ENCODE results near the gene DPT.
A peak's percentile ranks its signal among the peaks of the same experiment; 100 is the strongest.

The DPT gene

GRCh38 chr1:168676029-168676812 is 52.8 kb downstream of the DPT start:
- Histone ChIP-seq H3K36me3 (ENCODE audit: insufficient read depth, low read length) (no peaks in the 10 kb centered on the region), H3K9me3 (replicated peaks; ENCODE audit: low read length) (no peaks in the 10 kb centered on the region)

DNA sequence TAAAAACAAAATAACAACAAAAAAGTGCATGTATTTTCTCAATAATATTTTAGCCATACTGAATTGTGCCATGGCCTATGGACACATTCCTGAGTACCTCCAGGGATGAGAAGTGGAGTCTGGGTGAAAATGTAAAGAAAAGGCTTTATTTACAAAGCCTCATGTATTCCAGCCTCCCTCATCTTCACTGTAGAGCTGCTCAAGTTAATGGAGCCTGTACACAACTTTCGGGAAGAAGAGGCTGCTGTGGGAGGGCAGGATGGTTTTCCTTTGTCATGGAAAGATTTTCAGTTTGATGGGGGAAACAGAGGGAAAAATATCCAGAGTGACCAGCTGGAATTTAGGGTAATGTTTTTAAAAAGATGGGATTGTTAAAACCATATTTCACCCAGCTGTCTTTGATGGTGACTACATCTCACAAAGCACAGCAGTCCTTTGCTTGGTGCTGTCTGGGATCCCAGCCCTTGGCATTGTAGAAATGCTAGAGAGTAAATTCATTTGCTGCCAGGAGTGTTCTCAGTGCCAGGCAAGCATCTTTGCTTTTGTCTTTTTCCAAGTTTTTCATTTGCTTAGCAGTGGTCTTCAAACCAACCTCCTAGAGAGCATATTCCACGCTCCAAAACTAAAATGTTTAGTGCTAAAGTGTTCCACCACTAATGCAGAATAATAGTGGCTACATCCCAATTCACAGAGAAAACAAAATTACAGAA is 54.9 kb downstream of the DPT start:
- Histone ChIP-seq H3K27me3 (ENCODE audit: control insufficient read depth, insufficient read depth, low read length) (no peaks in the 10 kb centered on the region), H3K4me1 (ENCODE audit: control insufficient read depth, insufficient read depth, low read length) (peaks cover 4% of the 10 kb centered on the region), H3K4me2 (ENCODE audit: low read length) (no peak overlapping the region), H3K4me3 (ENCODE audit: low read length) (no peak overlapping the region), H3K36me3 (ENCODE audit: insufficient read depth, low read length) (no peaks in the 10 kb centered on the region), H3K9ac (ENCODE audit: low read depth, low read length) (no peak overlapping the region), H3K9me3 (replicated peaks; ENCODE audit: low read length) (no peaks in the 10 kb centered on the region)

More at GRCh38 chr1:168676029-168676812, 52.8 kb downstream of the DPT start:
- H3K9ac ChIP-seq (ENCODE audit: low read depth, low read length): no peak overlapping the region
- peaks cover 4% of the 10 kb centered on the region for H3K4me1 ChIP-seq (ENCODE audit: control insufficient read depth, insufficient read depth, low read length)
- H3K4me3 ChIP-seq (ENCODE audit: low read length): no peak overlapping the region
- no peaks in the 10 kb centered on the region for H3K27me3 ChIP-seq (ENCODE audit: control insufficient read depth, insufficient read depth, low read length)
- no peak overlapping the region for H3K4me2 ChIP-seq (ENCODE audit: low read length)

DNA sequence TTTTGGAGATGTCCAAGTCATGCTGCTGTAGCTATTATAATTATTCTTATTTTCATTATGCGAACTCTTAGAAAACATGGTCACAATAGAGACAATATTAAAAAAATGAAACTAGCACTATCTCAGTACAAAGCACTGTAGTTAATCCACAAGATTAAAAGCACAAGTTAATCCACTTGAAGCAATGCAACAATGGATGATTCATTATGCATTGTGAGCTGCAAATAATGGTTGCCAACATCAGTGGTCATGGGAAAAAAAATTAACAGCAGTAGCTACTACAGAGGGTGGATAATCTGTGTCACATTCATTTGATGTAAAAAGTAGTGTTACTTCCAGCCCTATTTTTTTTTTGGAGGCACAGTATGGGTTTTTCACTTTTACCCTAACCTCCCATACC is 56.7 kb downstream of the DPT start:
- H3K4me1 ChIP-seq (ENCODE audit: control insufficient read depth, insufficient read depth, low read length): peaks cover 4% of the 10 kb centered on the region
- no peak overlapping the region for H3K9ac ChIP-seq (ENCODE audit: low read depth, low read length)
- no peaks in the 10 kb centered on the region for H3K9me3 ChIP-seq (replicated peaks; ENCODE audit: low read length)
- no peaks in the 10 kb centered on the region for H3K27me3 ChIP-seq (ENCODE audit: control insufficient read depth, insufficient read depth, low read length)
- no peaks in the 10 kb centered on the region for H3K36me3 ChIP-seq (ENCODE audit: insufficient read depth, low read length)
- H3K4me2 ChIP-seq (ENCODE audit: low read length): no peak overlapping the region
- no peak overlapping the region for H3K4me3 ChIP-seq (ENCODE audit: low read length)

- no peak overlapping the region for H3K9ac ChIP-seq (ENCODE audit: low read depth, low read length)
These were observed 57.2 kb downstream of the DPT start for GRCh38 chr1:168671782-168672181.

DNA sequence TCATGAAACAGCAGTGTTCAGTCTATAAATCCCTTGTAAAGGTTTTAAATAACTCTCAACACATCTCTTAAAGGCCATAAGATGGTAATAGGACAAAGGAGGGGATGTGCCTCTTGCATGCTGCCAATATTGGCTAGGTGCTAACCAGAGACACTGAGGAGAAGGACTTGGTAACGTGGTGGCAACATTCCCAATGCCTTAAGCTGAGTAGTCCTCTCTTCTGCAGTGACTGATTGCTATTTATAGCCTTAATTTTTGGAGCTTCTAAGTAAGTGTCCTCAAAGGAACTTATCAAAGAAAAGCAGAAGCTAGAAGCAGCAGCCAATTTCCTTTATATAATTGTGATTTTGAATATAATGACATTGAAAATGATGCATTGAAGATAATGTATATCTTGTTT is 63.0 kb downstream of the DPT start:
- Histone ChIP-seq H3K4me1 (ENCODE audit: control insufficient read depth, insufficient read depth, low read length) (no peaks in the 10 kb centered on the region), H3K4me3 (ENCODE audit: low read length) (no peak overlapping the region), H3K4me2 (ENCODE audit: low read length) (no peak overlapping the region), H3K9ac (ENCODE audit: low read depth, low read length) (no peak overlapping the region), H3K9me3 (replicated peaks; ENCODE audit: low read length) (no peaks in the 10 kb centered on the region), H3K27me3 (ENCODE audit: control insufficient read depth, insufficient read depth, low read length) (no peaks in the 10 kb centered on the region), H3K36me3 (ENCODE audit: insufficient read depth, low read length) (no peaks in the 10 kb centered on the region)

More at GRCh38 chr1:168671782-168672181, 57.2 kb downstream of the DPT start:
- H3K4me2 ChIP-seq (ENCODE audit: low read length): no peak overlapping the region
- no peaks in the 10 kb centered on the region for H3K36me3 ChIP-seq (ENCODE audit: insufficient read depth, low read length)
- peaks cover 4% of the 10 kb centered on the region for H3K4me1 ChIP-seq (ENCODE audit: control insufficient read depth, insufficient read depth, low read length)
- no peaks in the 10 kb centered on the region for H3K27me3 ChIP-seq (ENCODE audit: control insufficient read depth, insufficient read depth, low read length)
- H3K9me3 ChIP-seq (replicated peaks; ENCODE audit: low read length): no peaks in the 10 kb centered on the region
- no peak overlapping the region for H3K4me3 ChIP-seq (ENCODE audit: low read length)

- no peak overlapping the region for H3K4me3 ChIP-seq (ENCODE audit: low read length)
- no peak overlapping the region for H3K4me2 ChIP-seq (ENCODE audit: low read length)
- no peak overlapping the region for H3K9ac ChIP-seq (ENCODE audit: low read depth, low read length)
- H3K27me3 ChIP-seq (ENCODE audit: control insufficient read depth, insufficient read depth, low read length): no peaks in the 10 kb centered on the region
- no peaks in the 10 kb centered on the region for H3K36me3 ChIP-seq (ENCODE audit: insufficient read depth, low read length)
- H3K4me1 ChIP-seq (ENCODE audit: control insufficient read depth, insufficient read depth, low read length): no peaks in the 10 kb centered on the region
- no peaks in the 10 kb centered on the region for H3K9me3 ChIP-seq (replicated peaks; ENCODE audit: low read length)
These were observed 64.8 kb downstream of the DPT start for GRCh38 chr1:168664069-168664834.

- no peaks in the 10 kb centered on the region for H3K27me3 ChIP-seq (ENCODE audit: control insufficient read depth, insufficient read depth, low read length)
These were observed 72.5 kb downstream of the DPT start for GRCh38 chr1:168656485-168656884.

DNA sequence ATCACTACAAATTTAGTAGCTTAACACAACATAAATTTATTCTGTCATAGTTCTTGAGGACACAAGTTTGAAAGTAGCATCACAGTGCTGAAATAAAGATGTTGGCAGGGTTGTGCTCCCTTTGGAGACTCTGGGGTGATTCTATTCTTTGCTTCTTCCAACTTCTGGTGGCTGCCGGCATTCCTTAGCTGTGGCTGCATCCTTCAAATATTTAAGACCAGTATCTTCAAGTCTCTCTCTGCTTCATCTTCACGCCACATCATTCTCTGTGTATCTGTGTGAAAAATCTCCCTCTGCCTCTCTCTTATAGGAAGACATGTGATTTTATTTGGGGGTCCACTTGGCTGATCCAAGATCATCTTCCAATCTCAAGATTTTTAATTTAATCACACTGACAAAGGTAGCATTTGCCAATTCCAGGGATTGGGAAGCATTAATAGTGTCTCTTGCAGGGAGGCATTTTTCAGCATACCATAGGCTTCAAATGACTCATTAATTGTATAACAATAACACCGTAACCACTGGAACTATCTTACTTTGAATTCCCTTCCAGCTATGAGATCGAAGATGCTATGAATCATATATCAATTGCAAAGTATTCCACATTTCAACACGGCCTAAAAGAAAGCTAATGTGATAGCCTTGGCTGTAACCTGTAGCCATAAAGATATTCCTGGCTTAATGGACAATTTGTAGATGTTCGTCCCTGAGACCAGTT is 74.6 kb downstream of the DPT start:
- H3K9me3 ChIP-seq (replicated peaks; ENCODE audit: low read length): no peaks in the 10 kb centered on the region
- H3K36me3 ChIP-seq (ENCODE audit: insufficient read depth, low read length): no peaks in the 10 kb centered on the region
- no peak overlapping the region for H3K4me3 ChIP-seq (ENCODE audit: low read length)
- H3K9ac ChIP-seq (ENCODE audit: low read depth, low read length): no peak overlapping the region
- H3K4me1 ChIP-seq (ENCODE audit: control insufficient read depth, insufficient read depth, low read length): peaks cover 21% of the 10 kb centered on the region
- no peak overlapping the region for H3K4me2 ChIP-seq (ENCODE audit: low read length)
- H3K27me3 ChIP-seq (ENCODE audit: control insufficient read depth, insufficient read depth, low read length): no peaks in the 10 kb centered on the region

More at GRCh38 chr1:168656485-168656884, 72.5 kb downstream of the DPT start:
- Histone ChIP-seq H3K9me3 (replicated peaks; ENCODE audit: low read length) (no peaks in the 10 kb centered on the region), H3K4me3 (ENCODE audit: low read length) (no peak overlapping the region), H3K36me3 (ENCODE audit: insufficient read depth, low read length) (no peaks in the 10 kb centered on the region), H3K9ac (ENCODE audit: low read depth, low read length) (no peak overlapping the region), H3K4me2 (ENCODE audit: low read length) (no peak overlapping the region), H3K4me1 (ENCODE audit: control insufficient read depth, insufficient read depth, low read length) (peaks cover 21% of the 10 kb centered on the region)

DNA sequence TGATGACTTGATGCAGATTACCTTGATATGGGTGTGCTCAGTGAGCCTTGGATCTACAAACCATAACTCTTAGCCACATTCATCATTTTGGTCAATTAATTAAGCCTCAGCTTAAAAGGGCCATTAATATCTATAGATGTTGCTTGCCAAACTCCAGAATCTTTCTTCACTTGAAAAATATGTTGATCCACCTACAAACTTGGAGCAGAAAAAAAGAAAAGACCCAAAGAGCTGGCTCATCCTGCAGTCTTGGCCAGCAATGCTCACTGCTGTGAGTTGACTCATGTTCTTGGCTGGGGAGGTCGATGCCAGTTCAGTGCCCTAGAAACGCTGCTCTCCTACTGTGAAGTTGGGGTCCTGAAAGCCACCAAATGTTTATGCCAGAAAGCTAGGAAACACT is 75.4 kb downstream of the DPT start:
- Histone ChIP-seq H3K9ac (ENCODE audit: low read depth, low read length) (no peak overlapping the region), H3K36me3 (ENCODE audit: insufficient read depth, low read length) (no peaks in the 10 kb centered on the region), H3K4me2 (ENCODE audit: low read length) (peak overlapping the region; percentile 13), H3K27me3 (ENCODE audit: control insufficient read depth, insufficient read depth, low read length) (no peaks in the 10 kb centered on the region), H3K4me1 (ENCODE audit: control insufficient read depth, insufficient read depth, low read length) (peaks cover 21% of the 10 kb centered on the region), H3K4me3 (ENCODE audit: low read length) (no peak overlapping the region), H3K9me3 (replicated peaks; ENCODE audit: low read length) (no peaks in the 10 kb centered on the region)

- H3K9ac ChIP-seq (ENCODE audit: low read depth, low read length): no peak overlapping the region
- H3K4me3 ChIP-seq (ENCODE audit: low read length): no peak overlapping the region
- H3K4me2 ChIP-seq (ENCODE audit: low read length): no peak overlapping the region
- H3K4me1 ChIP-seq (ENCODE audit: control insufficient read depth, insufficient read depth, low read length): peaks cover 7% of the 10 kb centered on the region
- no peaks in the 10 kb centered on the region for H3K9me3 ChIP-seq (replicated peaks; ENCODE audit: low read length)
- H3K27me3 ChIP-seq (ENCODE audit: control insufficient read depth, insufficient read depth, low read length): no peaks in the 10 kb centered on the region
- H3K36me3 ChIP-seq (ENCODE audit: insufficient read depth, low read length): no peaks in the 10 kb centered on the region
These were observed 83.3 kb downstream of the DPT start for GRCh38 chr1:168645721-168646120.
